ENCODE results near the gene PTOV1.
A peak's percentile ranks its signal among the peaks of the same experiment; 100 is the strongest.

PTOV1 gene

DNA sequence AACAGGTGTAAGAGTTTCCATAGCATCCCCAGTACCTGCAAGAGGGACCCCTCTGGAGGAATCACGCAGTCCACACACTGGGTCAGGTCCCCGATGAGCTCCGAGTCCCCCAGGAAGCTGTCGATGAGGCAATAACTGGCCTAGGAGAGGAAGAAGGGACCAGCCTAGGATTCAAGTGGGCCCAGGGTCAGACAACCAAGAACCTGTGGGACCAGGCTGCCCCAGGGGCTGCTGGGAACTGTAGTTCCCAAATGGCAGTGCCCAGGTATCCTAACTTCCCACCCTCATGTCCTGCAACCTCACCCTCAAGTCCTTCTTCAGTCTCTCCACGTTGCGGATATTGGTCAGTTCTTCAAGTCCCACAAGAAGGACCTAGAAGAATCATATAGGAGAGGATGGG lies 39.6 kb upstream of the PTOV1 start:
- no peak overlapping the region for H3K4me3 ChIP-seq (ENCODE audit: low read depth, low read length)
- TF ChIP-seq CTCF (conservative IDR thresholded peaks at IDR 0.05; ENCODE audit: low read depth, low read length), result no peak
- no peak for DNase-seq (ENCODE audit: low read depth)

DNA sequence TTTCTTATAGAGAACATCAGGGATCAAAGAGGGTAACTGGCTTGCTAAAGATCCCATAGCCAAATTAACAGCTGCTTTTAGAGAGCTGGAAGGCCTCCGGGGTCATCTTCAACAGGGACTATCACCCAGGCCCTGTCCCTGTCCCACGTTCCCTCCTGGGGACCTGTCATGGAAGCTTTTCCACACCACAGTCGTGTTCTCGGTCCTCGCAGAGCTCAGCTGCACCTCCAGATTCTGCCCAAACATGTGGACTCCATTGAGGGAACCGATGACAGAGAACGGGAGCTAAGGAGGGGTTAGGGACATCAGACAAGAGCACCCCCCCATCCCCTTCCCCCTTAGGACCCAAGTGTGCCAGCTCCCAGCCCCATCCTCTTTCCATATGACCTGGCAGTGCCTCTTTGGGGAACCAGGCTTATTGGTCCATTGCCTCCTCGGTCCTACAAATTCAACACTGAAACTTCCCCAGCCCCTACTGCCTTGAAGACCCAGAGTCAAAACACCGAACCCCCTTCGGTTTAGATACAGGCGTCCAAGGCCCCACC lies 38.4 kb upstream of the PTOV1 start:
- no peak for TF ChIP-seq CTCF (conservative IDR thresholded peaks at IDR 0.05; ENCODE audit: low read depth, low read length)

DNA sequence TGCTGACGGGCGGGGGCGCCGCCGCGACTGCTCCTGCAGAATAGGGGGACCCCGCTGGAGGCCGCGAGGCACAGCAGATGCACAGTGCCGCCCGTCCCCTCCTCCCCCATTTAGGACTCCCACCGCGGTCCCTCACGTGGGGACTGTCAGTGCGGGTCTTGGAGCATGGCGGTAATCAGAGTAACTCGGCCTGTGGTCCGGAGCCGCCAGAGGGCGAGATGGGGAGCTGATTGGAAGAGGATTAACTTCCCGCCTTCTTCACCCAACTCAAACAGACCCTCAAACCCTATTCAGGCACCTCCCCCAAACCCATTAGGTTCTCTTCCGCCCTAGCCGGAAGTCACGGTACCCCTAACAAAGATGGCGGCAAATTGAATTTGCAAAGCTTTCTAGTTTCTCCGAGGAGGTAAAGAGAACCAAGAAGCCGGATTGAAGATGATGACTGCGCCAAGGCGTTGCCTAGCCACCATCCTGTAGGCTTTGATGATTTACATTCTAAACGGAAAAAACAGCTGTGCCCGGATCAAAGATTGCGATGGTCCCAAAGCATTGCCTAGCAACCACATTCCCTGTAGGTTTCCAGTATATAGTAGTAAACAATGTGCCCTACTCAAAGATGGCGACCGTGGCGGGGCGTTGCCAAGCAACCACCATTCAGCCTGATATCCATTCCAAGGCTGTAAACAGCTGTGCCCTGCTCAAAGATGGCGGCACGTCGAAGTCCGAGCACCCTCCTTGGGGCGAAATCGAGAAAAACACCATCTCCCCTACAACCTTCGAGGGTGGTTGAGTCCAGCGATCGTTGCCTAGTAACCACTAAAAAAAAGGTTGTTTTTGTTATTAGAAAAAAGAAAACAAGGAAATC lies 37.7 kb upstream of the PTOV1 start, which contains the start of gene FUZ:
Gene FUZ (minus strand): TSS at position 296 of the 865 bp plus-strand sequence. CDS start 186 bp downstream, at position 110.
- peak; percentile 60 for TF ChIP-seq CTCF (conservative IDR thresholded peaks at IDR 0.05; ENCODE audit: low read depth, low read length)

More for the DNA sequence above, 38.4 kb upstream of the PTOV1 start:
- H3K4me3 ChIP-seq (ENCODE audit: low read depth, low read length), result peak overlapping the region; percentile 76
- DNase-seq (ENCODE audit: low read depth), result no peak

GRCh38 chr19:49814010-49814409 lies 36.9 kb upstream of the PTOV1 start:
- DNase-seq (ENCODE audit: low read depth), result no peak
- peak overlapping the region; percentile 76 for H3K4me3 ChIP-seq (ENCODE audit: low read depth, low read length)
- no peak for TF ChIP-seq CTCF (conservative IDR thresholded peaks at IDR 0.05; ENCODE audit: low read depth, low read length)

More for the DNA sequence above, 37.7 kb upstream of the PTOV1 start, which contains the start of gene FUZ:
- DNase-seq (ENCODE audit: low read depth), result peak; percentile 99
- peak within 1 kb of the TSS; percentile 76 for H3K4me3 ChIP-seq (ENCODE audit: low read depth, low read length)

GRCh38 chr19:49816590-49816989 lies 34.4 kb upstream of the PTOV1 start:
- no peak overlapping the region for H3K4me3 ChIP-seq (ENCODE audit: low read depth, low read length)
- TF ChIP-seq CTCF (conservative IDR thresholded peaks at IDR 0.05; ENCODE audit: low read depth, low read length), result no peak
- no peak for DNase-seq (ENCODE audit: low read depth)

DNA sequence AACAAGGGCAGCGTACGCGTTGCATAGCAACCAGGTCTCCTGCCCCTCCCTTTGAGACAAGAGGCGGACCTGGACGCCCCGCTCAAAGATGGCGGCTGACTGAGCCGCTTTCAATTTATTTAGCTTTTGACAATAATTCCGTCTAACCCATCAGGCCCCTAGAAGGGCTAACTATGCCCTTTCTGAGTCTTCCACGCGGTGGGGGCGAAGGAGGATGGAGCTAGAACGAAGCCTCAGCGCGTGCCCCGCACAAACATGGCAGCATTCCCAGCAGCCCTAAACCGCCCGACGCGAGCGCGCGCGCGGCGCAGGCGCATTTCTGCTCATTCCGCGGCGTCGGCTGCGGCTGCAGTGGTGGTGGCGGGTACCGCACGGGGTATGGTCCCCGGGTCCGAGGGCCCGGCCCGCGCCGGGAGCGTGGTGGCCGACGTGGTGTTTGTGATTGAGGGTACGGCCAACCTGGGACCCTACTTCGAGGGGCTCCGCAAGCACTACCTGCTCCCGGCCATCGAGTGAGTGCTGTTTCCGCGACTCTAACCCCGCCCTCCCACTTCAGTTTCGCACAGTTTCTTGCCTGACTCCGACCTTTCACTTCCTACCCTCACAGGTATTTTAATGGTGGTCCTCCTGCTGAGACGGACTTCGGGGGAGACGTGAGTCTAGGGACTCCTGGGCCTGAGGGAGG lies 32.9 kb upstream of the PTOV1 start, which contains the start of gene MED25:
Gene MED25 (plus strand): TSS at position 326 of the 685 bp plus-strand sequence. CDS start 53 bp downstream, at position 379.
- DNase-seq (ENCODE audit: low read depth), result peak; percentile 84
- TF ChIP-seq CTCF (conservative IDR thresholded peaks at IDR 0.05; ENCODE audit: low read depth, low read length), result no peak
- peak within 1 kb of the TSS; percentile 94 for H3K4me3 ChIP-seq (ENCODE audit: low read depth, low read length)
